Measurements from ENCODE around the gene CAMP.
"Not testable (repeated sequence)": the region's sequence is repeated elsewhere in the genome, so short reads cannot be mapped to it uniquely, and the experiment has no call there.

Gene CAMP, protein sequence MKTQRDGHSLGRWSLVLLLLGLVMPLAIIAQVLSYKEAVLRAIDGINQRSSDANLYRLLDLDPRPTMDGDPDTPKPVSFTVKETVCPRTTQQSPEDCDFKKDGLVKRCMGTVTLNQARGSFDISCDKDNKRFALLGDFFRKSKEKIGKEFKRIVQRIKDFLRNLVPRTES

DNA sequence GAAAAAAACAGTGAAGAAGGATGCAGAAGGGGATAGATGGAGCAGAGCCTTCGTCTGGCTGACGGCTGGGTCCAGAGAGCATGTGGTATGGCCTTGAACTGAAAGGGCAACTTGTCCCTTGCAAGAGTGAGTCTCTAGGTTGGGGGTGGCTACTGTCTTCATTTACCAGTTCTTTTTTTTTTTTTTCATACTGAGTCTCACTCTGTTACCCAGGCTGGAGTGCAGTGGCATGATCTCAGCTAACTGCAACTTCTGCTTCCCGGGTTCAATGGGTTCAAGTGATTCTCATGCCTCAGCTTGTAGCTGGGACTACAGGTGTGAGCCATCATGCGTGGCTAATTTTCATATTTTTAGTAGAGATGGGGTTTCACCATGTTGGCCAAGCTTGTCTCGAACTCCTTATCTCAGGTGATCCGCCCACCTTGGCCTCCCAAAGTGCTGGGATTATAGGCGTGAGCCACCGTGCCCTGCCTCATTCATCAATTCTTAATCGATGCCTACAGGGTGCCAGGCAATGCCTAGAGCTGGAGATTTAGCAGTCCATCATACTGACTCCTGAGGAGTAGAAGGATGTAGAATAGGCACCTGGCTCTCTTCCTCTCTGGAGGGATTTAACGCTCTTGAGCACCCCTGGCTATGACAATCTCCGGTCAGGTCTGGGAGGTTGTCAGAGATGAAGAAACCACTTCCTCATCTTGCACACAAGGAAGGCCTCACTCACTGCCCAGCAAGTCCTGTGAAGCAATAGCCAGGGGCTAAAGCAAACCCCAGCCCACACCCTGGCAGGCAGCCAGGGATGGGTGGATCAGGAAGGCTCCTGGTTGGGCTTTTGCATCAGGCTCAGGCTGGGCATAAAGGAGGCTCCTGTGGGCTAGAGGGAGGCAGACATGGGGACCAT is at the start of gene CAMP:
Gene CAMP, plus strand, starts transcription at position 880 of the 898 bp plus-strand sequence. Its CDS starts 17 bp downstream, at position 897.
- peak in 25 of 58 donors; percentile 2 to 55 (median 19) for DNase-seq

DNA sequence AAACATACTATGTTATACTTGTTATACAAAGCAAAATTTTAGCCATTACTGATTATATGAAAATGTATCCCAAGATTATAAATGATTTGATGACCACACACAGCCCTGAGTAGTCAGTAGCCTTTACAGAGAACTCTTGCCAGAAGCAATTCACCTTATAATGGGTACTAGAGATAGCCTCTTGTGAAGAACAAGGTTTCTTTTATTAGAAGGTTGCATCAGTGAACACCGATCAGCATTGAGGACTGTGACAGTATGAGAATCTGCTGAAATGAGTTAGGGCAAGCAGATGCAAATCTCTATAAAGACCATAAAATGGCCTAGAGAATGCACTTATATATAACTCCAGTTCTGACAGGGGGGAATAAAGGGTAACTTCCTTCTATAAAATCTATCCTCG is 45.2 kb upstream of the CAMP start:
- DNase-seq = no peak

DNA sequence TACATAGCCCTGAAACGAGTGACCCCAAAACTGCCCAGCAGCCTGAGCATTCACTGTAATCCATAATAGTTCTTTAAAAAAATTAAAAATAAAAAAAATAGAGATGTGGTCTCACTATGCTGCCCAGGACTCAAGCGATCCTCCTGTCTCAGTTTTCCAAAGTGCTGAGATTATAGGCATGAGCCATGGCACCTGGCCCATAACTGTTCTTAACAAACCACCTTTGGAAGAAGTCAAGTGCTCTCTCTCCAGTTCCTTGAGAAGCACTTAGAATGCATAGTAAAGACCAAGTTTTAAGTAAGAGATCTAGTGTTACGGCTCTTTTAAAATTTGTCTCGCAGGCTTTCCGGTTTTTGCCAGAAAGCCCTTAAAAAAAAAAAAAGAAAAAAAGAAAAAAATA is 43.3 kb upstream of the CAMP start:
- DNase-seq = no peak

DNA sequence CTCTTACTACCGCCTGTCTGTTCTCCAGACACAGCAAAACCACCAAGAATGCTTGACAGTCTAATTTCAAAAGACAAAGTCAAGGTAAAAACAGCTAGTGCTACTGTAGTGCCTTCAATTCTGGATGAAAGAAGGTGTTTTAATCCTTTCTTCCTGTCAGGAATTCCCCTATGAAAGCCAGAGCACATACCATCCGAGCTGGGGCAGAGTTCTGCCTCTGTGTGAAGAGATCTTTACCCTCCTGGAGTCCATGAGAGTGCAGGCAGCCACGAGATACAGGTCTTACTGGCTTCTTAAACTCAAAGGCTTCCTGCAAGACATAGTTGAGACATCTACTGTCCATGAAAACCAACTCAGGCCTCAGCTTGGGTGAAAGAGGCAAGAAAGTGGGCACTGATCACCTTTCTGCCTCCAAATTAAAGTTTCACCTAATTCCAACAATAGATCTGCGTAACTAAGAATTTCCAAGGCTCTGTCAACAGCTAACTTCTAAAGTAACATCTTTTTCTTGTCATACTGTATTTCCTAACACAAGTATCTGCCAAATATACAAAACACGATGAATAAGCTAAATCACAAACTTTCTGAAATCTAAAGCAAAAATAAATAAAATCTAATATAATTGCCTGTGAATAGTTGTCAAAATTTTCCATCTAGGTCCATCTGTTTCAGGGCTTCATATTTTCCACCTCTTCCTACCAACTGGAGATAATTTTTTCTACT is 42.6 kb upstream of the CAMP start:
- DNase-seq = no peak

DNA sequence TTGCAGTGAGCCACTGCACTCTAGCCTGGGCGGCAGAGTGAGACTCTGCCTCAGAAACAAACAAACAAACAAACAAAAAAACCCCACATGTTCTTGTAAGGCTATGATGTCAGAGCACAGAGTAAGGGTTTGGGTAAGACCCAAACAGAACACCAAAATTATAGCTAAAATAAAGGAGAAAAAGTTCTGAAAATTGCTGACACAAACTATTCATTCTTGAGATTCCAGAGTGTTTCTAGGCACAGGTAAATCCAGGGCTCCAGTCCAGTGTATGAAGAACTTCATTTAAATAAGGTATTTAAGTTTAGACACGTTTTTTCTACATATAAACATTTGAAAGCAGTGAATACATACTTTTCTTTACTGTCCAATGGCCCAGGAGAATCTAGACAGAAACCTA is 39.0 kb upstream of the CAMP start:
- no peak for DNase-seq

DNA sequence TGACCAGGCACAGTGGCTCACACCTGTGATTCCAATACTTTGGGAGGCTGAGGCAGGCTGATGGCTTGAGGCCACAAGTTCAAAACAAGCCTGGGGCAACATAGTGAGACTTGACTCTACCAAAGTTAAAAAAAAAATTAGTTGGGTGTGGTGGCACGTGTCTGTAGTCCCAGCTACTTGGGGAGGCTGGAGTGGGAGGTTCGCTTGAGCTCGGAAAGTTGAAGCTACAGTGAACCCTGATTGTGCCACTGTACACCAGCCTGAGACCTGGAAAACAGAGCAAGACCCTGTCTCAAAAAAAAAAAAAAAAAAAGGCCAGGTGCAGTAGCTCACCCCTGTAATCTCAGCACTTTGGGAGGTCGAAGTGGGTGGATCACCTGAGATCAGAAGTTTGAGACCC is 38.2 kb upstream of the CAMP start:
- no peak for DNase-seq

DNA sequence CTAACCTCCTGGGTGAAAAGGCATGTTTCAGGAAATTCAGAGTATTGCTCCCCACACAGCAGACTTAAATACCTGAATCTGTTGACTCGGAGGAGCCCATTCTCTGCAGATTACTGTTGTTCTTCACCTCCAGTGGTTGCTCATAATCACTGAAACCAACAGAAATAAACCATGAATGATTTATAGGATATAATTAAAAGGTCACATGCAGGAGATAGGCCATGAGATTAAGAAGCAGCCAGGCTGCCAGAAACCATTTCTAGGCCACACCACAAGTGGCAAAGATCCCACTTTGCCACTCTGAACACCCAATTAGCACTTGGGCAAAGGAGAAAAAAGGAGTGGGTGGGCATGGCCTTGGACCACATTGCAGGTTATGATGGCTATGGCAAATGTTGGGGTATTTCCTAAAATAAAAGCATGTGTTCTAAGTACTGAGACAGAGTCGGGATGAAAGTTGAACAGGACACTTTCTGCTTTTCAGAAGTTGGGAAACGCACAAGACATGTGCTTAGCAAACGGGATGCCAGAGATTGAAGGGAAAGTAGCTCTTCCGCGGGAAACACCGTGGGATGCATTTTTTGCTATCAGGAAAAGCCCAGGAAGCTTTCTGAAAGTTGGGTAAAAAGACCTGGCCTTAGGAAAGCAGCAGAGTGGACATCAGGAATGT is 36.5 kb upstream of the CAMP start:
- DNase-seq = no peak

DNA sequence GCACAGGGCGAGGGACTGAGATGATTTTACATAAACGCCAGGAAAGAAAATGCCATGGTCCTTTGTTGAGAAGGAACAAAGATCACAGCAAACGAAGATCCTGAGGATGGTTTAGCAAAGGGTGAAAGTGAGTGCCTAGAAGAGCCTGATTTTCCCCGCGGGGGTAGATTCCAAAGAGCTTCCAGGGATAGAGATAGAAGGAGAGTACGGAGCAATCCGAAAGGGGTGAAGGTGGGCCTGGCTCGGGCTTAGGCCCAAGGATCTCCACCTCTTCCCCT is 36.1 kb upstream of the CAMP start:
- no peak for DNase-seq

DNA sequence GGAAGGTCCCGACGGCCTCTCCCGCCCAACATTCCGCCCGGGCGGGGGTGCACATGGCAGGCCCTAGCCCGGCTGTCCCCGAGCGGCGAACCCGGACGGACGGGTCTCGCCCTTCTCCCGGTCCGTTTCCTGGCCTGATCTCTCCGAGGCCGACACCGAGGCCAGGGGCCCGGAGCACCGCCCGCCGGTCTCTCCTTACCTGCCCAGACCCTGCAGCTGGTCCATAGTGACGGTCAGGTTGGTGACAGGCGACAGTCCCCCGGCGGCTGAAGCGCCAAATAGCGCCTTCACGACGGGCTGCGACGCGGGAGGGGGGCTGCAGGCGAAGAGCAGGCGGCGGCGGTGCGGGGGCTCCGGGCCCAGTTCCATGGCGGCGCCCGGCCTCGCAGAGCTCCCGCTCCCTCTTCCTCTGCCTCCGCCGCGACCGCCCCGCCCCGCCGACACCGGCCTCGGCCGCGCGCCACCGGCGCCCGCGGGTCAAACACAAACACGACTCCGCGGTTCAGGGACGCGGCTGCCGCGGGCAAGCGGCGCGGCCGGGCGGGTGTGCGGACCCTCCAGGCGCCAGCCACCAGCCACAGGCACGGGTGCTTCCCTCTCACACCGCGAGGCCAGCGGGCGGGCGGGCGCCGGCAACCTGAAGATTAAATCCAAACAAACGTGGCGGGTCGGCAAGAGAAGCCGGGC is 35.6 kb upstream of the CAMP start:
- peak in 24 of 58 donors; percentile 17 to 81 (median 64) for DNase-seq

DNA sequence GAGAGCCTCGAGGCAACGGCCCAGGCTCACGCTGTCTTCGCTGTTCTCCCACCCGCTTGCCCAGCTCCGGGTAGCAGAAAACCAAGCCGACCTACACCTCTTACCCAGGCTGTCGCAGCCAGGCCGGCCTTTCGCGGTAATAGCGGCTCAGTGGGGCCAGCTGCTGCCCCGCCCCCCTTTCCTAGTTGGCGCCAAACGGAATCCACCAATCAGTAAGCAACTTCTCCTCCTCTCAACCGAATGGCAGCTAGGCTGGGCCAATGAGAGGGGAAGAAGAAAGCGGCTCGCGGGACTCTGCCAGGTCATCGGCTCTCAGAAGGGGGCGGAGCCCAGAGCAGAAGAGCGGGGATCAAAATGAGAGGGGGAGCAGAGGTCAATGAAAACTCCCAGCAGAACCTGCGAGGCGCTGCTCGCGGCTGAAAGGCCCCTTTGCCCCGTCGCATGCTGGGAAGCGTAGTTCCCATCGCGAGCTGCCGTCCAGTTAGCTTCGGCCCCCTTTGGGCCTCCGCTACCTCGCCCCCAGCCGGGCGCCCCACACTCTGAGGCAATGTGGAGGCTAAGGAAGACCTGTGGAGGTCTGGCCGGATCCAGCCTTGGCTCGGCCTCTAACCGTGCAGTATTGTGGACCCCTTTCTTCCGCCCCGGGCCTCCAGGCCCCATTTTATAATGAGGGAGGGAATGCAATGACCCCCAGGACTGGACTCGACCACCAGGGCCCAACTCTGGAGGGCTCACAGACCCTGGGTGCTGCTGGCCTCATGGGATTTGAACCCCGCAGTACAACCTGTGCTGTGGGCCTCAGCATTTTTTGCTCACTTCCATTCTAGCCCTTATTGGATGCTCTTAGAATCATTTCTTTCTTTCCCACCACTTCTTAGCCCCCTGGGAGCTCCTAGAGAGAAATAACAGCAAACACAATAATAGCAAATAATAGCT is 34.8 kb upstream of the CAMP start, which contains the start of gene CDC25A:
Gene CDC25A, minus strand, starts transcription at position 152 of the 936 bp plus-strand sequence. CDS start 470 bp downstream, outside the sequence.
- peak; percentile 57 to 98 (median 93) for DNase-seq

DNA sequence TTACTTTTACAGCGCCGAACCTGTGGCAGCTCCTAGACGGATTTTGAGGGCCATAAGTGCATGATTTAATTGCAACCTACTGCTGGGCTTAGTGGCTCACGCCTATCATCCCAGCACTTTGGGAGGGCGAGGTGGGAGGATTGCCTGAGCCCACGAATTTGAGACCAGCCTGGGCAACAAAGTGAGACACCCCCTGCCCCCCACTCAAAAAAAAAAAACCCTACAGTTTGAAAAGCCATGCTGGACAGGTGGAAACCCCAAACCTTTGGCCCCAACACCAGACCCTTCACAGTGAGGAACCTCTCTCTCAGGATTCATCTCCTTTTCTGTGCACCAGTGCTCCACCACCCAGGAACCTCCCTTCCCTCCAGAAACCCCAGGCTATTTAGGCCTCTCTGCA is 34.0 kb upstream of the CAMP start:
- DNase-seq = no peak

DNA sequence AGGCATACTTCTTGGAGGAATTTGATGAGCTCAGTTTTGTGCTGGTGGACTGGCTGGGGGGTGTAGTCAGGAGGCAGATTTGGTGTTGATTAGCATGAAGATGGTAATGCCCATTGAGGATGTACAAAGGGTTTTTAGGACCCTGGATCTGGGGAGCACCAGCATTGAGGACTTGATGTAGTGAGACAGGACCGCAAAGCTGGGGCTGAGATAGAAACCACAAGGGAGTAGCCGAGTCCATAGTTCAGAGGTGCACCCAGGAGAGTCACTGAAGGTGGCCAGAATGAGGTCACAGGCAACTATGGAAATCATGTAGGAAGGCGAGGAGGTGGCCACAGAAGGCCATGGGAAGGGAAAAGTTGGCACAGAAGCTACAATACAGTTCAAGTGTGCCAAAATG is 32.4 kb upstream of the CAMP start:
- DNase-seq = no peak

DNA sequence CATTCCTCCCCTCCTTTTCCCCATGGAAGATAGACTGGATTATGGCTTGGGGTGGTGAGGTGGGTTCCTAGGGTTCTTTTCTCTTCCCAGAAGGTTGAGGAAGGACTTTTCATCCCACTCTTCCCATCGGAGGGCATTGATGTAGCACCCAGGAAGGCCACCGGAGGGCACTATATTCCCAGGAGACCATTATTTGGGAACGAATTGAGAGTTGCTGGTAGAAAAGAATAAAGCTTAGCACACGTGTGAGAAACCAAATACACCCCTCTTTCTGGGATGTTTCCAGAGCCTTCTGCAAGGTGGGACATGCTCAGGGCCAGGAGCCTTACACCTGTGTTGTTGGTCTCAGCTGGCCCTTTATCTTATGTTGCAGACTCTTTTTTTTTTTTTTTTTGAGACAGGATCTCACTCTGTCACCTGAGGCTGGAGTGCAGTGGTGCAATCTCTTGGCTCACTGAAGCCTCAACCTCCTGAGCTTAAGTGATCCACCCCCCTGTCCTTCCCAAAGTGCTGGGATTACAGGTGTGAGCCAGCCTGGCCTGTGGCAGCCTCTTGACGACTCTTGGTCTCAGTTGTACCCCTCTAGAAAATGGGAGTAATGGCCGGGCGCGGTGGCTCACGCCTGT is 28.7 kb upstream of the CAMP start:
- peak in 38 of 58 donors; percentile 1 to 64 (median 22) for DNase-seq

DNA sequence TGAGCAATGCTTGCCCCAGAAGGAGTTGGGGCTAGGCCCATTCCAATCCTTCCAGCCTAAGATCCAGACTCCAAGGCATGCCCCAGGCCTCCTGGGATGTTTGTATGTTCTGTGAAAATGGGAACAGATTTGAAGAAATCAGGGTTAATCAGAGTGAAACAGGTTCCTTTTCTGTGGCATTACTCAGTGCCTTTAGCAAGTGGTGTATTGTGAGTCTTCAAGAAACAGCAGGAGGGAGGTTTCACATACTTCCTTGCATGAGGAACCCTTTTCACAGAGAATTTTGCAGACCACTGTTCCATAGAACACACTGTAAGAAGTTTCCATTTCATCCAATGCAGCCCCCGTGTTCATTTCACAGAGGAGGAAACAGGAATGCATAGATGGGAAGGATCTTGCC is 26.7 kb upstream of the CAMP start:
- no peak for DNase-seq

DNA sequence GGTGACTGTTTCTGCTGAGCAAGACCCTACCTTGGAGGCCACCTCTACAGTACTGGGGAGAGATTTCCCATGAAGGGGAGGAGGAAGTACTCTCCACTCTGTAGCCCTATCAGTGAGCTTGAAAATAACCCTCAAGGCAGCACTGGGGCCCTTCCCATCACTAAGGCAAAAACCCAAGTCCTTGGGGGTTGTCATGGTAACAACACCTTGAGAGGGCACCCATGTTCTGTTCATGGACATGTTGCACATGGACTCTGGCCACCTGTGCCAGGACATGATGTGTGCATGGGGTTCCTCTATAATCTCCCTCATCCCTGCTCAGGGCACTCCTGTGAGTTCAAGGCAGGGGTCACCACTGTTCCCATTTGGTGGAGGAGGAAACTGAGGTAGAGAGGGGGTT is 24.2 kb upstream of the CAMP start:
- no peak for DNase-seq

DNA sequence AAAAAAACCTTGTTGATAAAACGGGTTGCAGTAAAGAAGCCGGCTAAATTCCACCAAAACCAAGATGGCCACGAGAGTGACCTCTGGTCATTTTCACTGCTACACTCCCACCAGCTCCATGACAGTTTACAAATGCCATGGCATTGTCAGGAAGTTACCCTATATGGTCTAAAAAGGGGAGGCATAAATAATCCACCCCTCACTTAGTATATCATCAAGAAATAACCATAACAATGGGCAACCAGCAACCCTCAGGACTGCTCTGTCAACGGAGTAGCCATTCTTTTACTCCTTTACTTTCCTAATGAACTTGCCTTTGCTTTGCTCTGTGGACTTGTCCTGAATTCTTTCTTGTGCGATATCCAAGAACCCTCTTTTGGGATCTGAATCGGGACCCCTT is 20.7 kb upstream of the CAMP start:
- DNase-seq = no peak

DNA sequence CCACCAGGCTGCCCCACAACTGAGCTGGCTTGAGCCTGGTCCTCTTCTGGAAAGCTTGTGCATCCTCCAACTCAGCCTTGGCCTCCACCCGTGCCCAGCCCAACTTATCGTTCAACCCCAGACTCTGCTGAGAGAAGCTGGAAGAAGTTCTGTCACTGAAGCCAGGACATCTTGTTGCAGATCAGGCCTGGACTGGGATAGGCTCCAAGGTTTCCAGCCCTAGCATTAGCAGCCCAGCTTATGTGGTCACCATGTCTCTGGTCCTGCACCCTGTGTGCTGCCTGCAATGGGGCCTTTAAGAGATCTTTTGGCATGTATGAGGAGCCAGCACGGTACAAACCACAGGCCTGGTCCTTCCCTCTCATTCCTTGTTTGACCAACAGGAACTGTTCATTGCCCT is 15.2 kb upstream of the CAMP start:
- no peak for DNase-seq

DNA sequence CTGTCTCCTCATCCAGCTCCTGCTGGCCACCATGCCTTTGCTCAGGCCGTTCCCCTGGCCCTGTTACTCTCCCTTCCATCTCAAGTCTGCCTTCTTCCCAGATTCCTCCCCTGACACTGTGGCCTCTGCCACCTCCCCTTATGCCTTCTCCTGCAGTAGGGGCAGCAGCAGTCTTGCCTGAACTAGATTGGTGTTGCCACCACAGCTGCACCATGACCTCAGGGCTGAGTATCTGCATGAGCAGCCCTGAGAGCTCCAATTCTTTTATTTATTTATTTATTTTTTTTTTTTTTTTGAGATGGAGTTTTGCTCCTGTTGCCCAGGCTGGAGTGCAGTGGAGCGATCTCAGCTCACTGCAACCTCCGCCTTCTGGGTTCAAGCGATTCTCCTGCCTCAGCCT is 13.8 kb upstream of the CAMP start:
- DNase-seq = no peak

DNA sequence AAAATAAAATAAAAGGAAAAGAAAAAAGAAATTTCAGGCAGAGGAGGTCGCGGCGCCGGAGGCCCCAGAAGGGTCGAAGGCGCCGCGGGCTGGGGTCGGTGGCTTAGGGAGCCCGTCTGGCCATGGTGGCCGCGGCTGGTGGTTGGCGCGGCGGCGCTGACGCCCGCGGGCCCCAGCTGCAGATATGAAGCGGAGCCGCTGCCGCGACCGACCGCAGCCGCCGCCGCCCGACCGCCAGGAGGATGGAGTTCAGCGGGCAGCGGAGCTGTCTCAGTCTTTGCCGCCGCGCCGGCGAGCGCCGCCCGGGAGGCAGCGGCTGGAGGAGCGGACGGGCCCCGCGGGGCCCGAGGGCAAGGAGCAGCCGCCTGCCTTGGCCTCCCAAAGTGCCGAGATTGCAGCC is 12.8 kb upstream of the CAMP start:
- DNase-seq = not testable (repeated sequence)

DNA sequence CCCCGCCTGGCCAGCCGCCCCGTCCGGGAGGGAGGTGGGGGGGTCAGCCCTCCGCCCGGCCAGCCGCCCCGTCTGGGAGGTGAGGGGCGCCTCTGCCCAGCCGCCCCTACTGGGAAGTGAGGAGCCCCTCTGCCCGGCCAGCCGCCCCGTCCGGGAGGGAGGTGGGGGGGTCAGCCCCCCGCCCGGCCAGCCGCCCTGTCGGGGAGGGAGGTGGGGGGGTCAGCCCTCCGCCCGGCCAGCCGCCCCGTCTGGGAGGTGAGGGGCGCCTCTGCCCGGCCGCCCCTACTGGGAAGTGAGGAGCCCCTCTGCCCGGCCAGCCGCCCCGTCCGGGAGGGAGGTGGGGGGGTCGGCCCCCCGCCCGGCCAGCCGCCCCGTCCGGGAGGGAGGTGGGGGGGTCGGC is 11.5 kb upstream of the CAMP start:
- not testable (repeated sequence) for DNase-seq
